ENCODE measurements around the gene ASZ1.

The ASZ1 gene

DNA sequence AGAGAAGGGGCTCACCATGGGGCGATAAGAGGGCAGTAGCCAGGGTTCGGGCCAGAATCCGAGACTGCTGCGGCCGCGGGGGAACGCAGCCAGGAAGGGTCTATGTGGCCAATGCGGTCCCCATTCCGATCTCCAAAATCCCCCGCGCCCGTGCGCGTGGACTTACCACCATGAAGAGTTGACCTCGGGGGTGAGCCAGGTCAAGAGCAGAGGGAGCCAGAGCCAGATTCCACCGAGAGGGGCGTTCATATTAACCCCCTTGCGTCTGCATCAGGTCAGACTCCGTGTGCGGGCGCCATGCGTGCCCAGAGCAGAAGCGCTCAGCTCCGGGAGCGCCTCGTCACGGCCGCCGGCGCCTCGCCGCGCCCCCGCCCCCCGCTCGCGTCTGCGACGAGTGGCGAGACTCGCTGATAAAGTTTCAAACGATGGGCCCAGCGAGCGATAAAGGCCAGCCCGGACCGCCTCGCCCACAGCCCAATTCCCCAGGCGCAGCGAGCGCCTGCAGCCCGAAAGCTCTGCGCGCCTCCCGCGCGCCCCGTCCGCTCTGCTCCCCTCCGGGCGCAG is 104.5 kb downstream of the ASZ1 start, which contains the start of gene WNT2 (continued):
- TF ChIP-seq CSRNP3 (CRISPR knock-in tag; IDR thresholded peaks at IDR 0.05) (no peak), ZC3H10 (CRISPR knock-in tag; IDR thresholded peaks at IDR 0.05) (no peak), BACH2 (CRISPR knock-in tag; IDR thresholded peaks at IDR 0.05; ENCODE audit: borderline replicate concordance) (no peak), TOX (CRISPR knock-in tag; IDR thresholded peaks at IDR 0.05; ENCODE audit: borderline replicate concordance) (no peak), ESRRG (CRISPR knock-in tag; IDR thresholded peaks at IDR 0.05) (no peak)
- TF ChIP-seq, protein P1, sequence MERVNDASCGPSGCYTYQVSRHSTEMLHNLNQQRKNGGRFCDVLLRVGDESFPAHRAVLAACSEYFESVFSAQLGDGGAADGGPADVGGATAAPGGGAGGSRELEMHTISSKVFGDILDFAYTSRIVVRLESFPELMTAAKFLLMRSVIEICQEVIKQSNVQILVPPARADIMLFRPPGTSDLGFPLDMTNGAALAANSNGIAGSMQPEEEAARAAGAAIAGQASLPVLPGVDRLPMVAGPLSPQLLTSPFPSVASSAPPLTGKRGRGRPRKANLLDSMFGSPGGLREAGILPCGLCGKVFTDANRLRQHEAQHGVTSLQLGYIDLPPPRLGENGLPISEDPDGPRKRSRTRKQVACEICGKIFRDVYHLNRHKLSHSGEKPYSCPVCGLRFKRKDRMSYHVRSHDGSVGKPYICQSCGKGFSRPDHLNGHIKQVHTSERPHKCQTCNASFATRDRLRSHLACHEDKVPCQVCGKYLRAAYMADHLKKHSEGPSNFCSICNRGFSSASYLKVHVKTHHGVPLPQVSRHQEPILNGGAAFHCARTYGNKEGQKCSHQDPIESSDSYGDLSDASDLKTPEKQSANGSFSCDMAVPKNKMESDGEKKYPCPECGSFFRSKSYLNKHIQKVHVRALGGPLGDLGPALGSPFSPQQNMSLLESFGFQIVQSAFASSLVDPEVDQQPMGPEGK (CRISPR knock-in tag; IDR thresholded peaks at IDR 0.05; ENCODE audit: borderline replicate concordance), result no peak

DNA sequence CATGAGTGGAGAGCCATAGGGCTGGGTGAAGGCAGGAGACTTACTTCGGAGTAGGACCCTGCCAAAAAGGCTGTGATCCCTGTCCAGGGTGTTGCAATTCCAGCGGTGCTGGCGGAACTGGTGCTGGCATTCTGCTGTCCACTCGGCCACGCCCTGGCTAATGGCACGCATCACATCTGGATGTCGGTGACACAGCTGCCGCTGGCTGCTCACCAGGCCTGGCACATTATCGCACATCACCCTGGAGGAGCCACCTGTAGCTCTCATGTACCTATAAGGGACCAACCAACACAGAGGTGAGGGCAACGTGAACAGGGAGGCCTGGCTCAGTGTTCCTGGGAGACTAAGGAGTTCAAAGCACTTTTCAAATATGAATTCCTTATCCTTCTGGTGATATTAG is 106.8 kb downstream of the ASZ1 start:
- TF ChIP-seq CSRNP3 (CRISPR knock-in tag; IDR thresholded peaks at IDR 0.05) (no peak), ZFP3 (CRISPR knock-in tag; IDR thresholded peaks at IDR 0.05) (no peak), ZNF565 (CRISPR knock-in tag; conservative IDR thresholded peaks at IDR 0.05; ENCODE audit: low read depth) (no peak), ZFP30 (CRISPR knock-in tag; IDR thresholded peaks at IDR 0.05) (no peak)
- no peak for ATAC-seq

GRCh38 chr7:117319181-117319580 is 108.1 kb downstream of the ASZ1 start:
- TF ChIP-seq ARNTL (CRISPR knock-in tag; IDR thresholded peaks at IDR 0.05; ENCODE audit: borderline replicate concordance, low read depth) (no peak), ZNF8 (CRISPR knock-in tag; IDR thresholded peaks at IDR 0.05) (no peak), GLIS3 (CRISPR knock-in tag; IDR thresholded peaks at IDR 0.05) (no peak), ISL1 (CRISPR knock-in tag; IDR thresholded peaks at IDR 0.05) (no peak), CSDC2 (CRISPR knock-in tag; IDR thresholded peaks at IDR 0.05) (no peak), ZFP3 (CRISPR knock-in tag; IDR thresholded peaks at IDR 0.05) (no peak), TCF4 (CRISPR knock-in tag; IDR thresholded peaks at IDR 0.05; ENCODE audit: borderline replicate concordance) (no peak), TOX (CRISPR knock-in tag; IDR thresholded peaks at IDR 0.05; ENCODE audit: borderline replicate concordance) (no peak), ZC3H10 (CRISPR knock-in tag; IDR thresholded peaks at IDR 0.05) (no peak), BACH2 (CRISPR knock-in tag; IDR thresholded peaks at IDR 0.05; ENCODE audit: borderline replicate concordance) (no peak), CSRNP3 (CRISPR knock-in tag; IDR thresholded peaks at IDR 0.05) (no peak), OSR1 (CRISPR knock-in tag; IDR thresholded peaks at IDR 0.05) (no peak), CREB5 (CRISPR knock-in tag; IDR thresholded peaks at IDR 0.05; ENCODE audit: low read depth) (no peak), ZFP30 (CRISPR knock-in tag; IDR thresholded peaks at IDR 0.05) (no peak), RARB (CRISPR knock-in tag; IDR thresholded peaks at IDR 0.05) (no peak)
- TF ChIP-seq, protein P1 (CRISPR knock-in tag; IDR thresholded peaks at IDR 0.05; ENCODE audit: borderline replicate concordance), result no peak
- TF ChIP-seq, protein P2, sequence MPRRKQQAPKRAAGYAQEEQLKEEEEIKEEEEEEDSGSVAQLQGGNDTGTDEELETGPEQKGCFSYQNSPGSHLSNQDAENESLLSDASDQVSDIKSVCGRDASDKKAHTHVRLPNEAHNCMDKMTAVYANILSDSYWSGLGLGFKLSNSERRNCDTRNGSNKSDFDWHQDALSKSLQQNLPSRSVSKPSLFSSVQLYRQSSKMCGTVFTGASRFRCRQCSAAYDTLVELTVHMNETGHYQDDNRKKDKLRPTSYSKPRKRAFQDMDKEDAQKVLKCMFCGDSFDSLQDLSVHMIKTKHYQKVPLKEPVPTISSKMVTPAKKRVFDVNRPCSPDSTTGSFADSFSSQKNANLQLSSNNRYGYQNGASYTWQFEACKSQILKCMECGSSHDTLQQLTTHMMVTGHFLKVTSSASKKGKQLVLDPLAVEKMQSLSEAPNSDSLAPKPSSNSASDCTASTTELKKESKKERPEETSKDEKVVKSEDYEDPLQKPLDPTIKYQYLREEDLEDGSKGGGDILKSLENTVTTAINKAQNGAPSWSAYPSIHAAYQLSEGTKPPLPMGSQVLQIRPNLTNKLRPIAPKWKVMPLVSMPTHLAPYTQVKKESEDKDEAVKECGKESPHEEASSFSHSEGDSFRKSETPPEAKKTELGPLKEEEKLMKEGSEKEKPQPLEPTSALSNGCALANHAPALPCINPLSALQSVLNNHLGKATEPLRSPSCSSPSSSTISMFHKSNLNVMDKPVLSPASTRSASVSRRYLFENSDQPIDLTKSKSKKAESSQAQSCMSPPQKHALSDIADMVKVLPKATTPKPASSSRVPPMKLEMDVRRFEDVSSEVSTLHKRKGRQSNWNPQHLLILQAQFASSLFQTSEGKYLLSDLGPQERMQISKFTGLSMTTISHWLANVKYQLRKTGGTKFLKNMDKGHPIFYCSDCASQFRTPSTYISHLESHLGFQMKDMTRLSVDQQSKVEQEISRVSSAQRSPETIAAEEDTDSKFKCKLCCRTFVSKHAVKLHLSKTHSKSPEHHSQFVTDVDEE (CRISPR knock-in tag; IDR thresholded peaks at IDR 0.05), result no peak
- ATAC-seq, result no peak

Data from SK-N-SH treated with all-trans-retinoic acid at 6 μM for 48 hours (cell line).